Measurements from ENCODE around the gene NDUFB2. TPM values are rescaled to one million over a fixed set of nuclear protein-coding genes. Genes with fewer than 3 reads are reported as not detected.
"Not testable (repeated sequence)": the region's sequence is repeated elsewhere in the genome, so short reads cannot be mapped to it uniquely, and the experiment has no call there.

NDUFB2 gene
- total RNA-seq, 2 donors from 2014 or later: 180 to 202 TPM

GRCh38 chr7:140669352-140669751 is 27.2 kb upstream of the NDUFB2 start:
- Histone ChIP-seq H3K9ac (ENCODE audit: extremely low read depth, low read length, poor library complexity, severe bottlenecking) (no peak overlapping the region), H3K27ac (ENCODE audit: low read depth, low read length) (no peak overlapping the region), H3K9me3 (ENCODE audit: control insufficient read depth, low read length) (no peaks in the 10 kb centered on the region), H3K27me3 (ENCODE audit: control insufficient read depth, insufficient read depth, low read length, poor library complexity, severe bottlenecking) (no peaks in the 10 kb centered on the region), H3K4me1 (ENCODE audit: control insufficient read depth, insufficient read depth, low read length) (peaks cover 2% of the 10 kb centered on the region), H3K36me3 (ENCODE audit: control insufficient read depth, insufficient read depth, low read length) (no peaks in the 10 kb centered on the region), H3K4me3 (ENCODE audit: low read length) (no peak overlapping the region)
- Mint-ChIP-seq H3K4me1 (no peaks in the 10 kb centered on the region), H3K27me3 (ENCODE audit: insufficient read depth) (peaks cover 9% of the 10 kb centered on the region), H3K4me3 (no peak overlapping the region), H3K9me3 (no peaks in the 10 kb centered on the region), H3K27ac (no peak overlapping the region), H3K36me3 (ENCODE audit: low read depth) (no peaks in the 10 kb centered on the region)
- no peak for TF ChIP-seq CTCF (conservative IDR thresholded peaks at IDR 0.05)
- WGBS, 2 experiments (ENCODE audit: insufficient coverage in 1 of 2, insufficient read length in 1 of 2): 78 to 87% methylated on average over 2 to 3 of the region's 3 CpGs
- no peak for DNase-seq

GRCh38 chr7:140669862-140670261 is 26.6 kb upstream of the NDUFB2 start:
- H3K27ac Mint-ChIP-seq; DNase-seq; H3K9ac ChIP-seq (ENCODE audit: extremely low read depth, low read length, poor library complexity, severe bottlenecking); H3K36me3 Mint-ChIP-seq (ENCODE audit: low read depth); H3K4me3 Mint-ChIP-seq; H3K36me3 ChIP-seq (ENCODE audit: control insufficient read depth, insufficient read depth, low read length); H3K27ac ChIP-seq (ENCODE audit: low read depth, low read length); H3K4me3 ChIP-seq (ENCODE audit: low read length); H3K27me3 Mint-ChIP-seq (ENCODE audit: insufficient read depth); H3K9me3 Mint-ChIP-seq; H3K4me1 ChIP-seq (ENCODE audit: control insufficient read depth, insufficient read depth, low read length); H3K27me3 ChIP-seq (ENCODE audit: control insufficient read depth, insufficient read depth, low read length, poor library complexity, severe bottlenecking); H3K4me1 Mint-ChIP-seq; H3K9me3 ChIP-seq (ENCODE audit: control insufficient read depth, low read length): not testable (repeated sequence)
- 97 to 98% methylated on average over 5 to 10 of the region's 10 CpGs for WGBS, 2 experiments (ENCODE audit: insufficient coverage in 1 of 2, insufficient read length in 1 of 2)

- H3K27me3 Mint-ChIP-seq (ENCODE audit: insufficient read depth): peaks cover 5% of the 10 kb centered on the region
- no peak for TF ChIP-seq CTCF (conservative IDR thresholded peaks at IDR 0.05)
- Histone ChIP-seq H3K4me3 (ENCODE audit: low read length) (no peak overlapping the region), H3K27me3 (ENCODE audit: control insufficient read depth, insufficient read depth, low read length, poor library complexity, severe bottlenecking) (no peaks in the 10 kb centered on the region), H3K4me1 (ENCODE audit: control insufficient read depth, insufficient read depth, low read length) (peaks cover 2% of the 10 kb centered on the region), H3K9me3 (ENCODE audit: control insufficient read depth, low read length) (no peaks in the 10 kb centered on the region), H3K36me3 (ENCODE audit: control insufficient read depth, insufficient read depth, low read length) (no peaks in the 10 kb centered on the region), H3K27ac (ENCODE audit: low read depth, low read length) (no peak overlapping the region), H3K9ac (ENCODE audit: extremely low read depth, low read length, poor library complexity, severe bottlenecking) (no peak overlapping the region)
- H3K36me3 Mint-ChIP-seq (ENCODE audit: low read depth): no peaks in the 10 kb centered on the region
- 86 to 94% methylated on average over 2 to 4 of the region's 4 CpGs for WGBS, 2 experiments (ENCODE audit: insufficient coverage in 1 of 2, insufficient read length in 1 of 2)
- no peaks in the 10 kb centered on the region for H3K9me3 Mint-ChIP-seq
- H3K27ac Mint-ChIP-seq: no peak overlapping the region
- peaks cover 1% of the 10 kb centered on the region for H3K4me1 Mint-ChIP-seq
- H3K4me3 Mint-ChIP-seq: no peak overlapping the region
- DNase-seq: no peak
Observed at GRCh38 chr7:140670343-140670935, 26.1 kb upstream of the NDUFB2 start.

- Histone ChIP-seq H3K4me3 (ENCODE audit: low read length) (peak overlapping the region; percentile 65), H3K4me1 (ENCODE audit: control insufficient read depth, insufficient read depth, low read length) (peaks cover 2% of the 10 kb centered on the region), H3K9ac (ENCODE audit: extremely low read depth, low read length, poor library complexity, severe bottlenecking) (no peak overlapping the region), H3K27me3 (ENCODE audit: control insufficient read depth, insufficient read depth, low read length, poor library complexity, severe bottlenecking) (no peaks in the 10 kb centered on the region), H3K9me3 (ENCODE audit: control insufficient read depth, low read length) (no peaks in the 10 kb centered on the region), H3K36me3 (ENCODE audit: control insufficient read depth, insufficient read depth, low read length) (no peaks in the 10 kb centered on the region), H3K27ac (ENCODE audit: low read depth, low read length) (no peak overlapping the region)
- no peak for TF ChIP-seq CTCF (conservative IDR thresholded peaks at IDR 0.05)
- H3K9me3 Mint-ChIP-seq: no peaks in the 10 kb centered on the region
- H3K4me1 Mint-ChIP-seq: peaks cover 2% of the 10 kb centered on the region
- no peak for DNase-seq
- WGBS, 2 experiments (ENCODE audit: insufficient coverage in 1 of 2, insufficient read length in 1 of 2): 72 to 88% methylated on average over 6 to 15 of the region's 15 CpGs
- H3K27ac Mint-ChIP-seq: no peak overlapping the region
- H3K4me3 Mint-ChIP-seq: peak overlapping the region; percentile 62
- H3K27me3 Mint-ChIP-seq (ENCODE audit: insufficient read depth): peaks cover 4% of the 10 kb centered on the region
- H3K36me3 Mint-ChIP-seq (ENCODE audit: low read depth): peaks cover 3% of the 10 kb centered on the region
Observed at GRCh38 chr7:140671966-140672365, 24.5 kb upstream of the NDUFB2 start.

Data from endodermal cell (in vitro differentiated cells).